WERI-Rb-1 (cell line): ENCODE results near the gene DCANP1.
A peak's percentile ranks its signal among the peaks of the same experiment; 100 is the strongest.

Source experiments
- DNase-seq: peaks from one replicate; pipeline ENCODE4 v3.0.0-alpha.2; 2020
- H3K27ac ChIP-seq: fragments of 250-450 bp; sonication (Bioruptor Pico); 2 replicates; pipeline ENCODE4 v1.5.1; 2020; ENCODE audit warnings: mild to moderate bottlenecking, moderate library complexity
- H3K27me3 ChIP-seq: fragments of 250-450 bp; sonication (Bioruptor Pico); 2 replicates; pipeline ENCODE4 v1.5.1; 2021; ENCODE audit warnings: mild to moderate bottlenecking, low read depth, moderate library complexity; ENCODE audit not compliant: insufficient read depth, severe bottlenecking
- H3K36me3 ChIP-seq: fragments of 250-450 bp; sonication (Bioruptor Pico); 2 replicates; pipeline ENCODE4 v1.5.1; 2020; ENCODE audit warnings: mild to moderate bottlenecking, moderate library complexity
- H3K4me3 ChIP-seq: 2 replicates; pipeline ENCODE4 v1.5.1; 2011; ENCODE audit warnings: low read depth, mild to moderate bottlenecking, control low read depth, low read length
- H3K9me3 ChIP-seq: fragments of 250-450 bp; sonication (Bioruptor Pico); 2 replicates; pipeline ENCODE4 v1.5.1; 2021; ENCODE audit warnings: mild to moderate bottlenecking, moderate library complexity; ENCODE audit not compliant: severe bottlenecking
- CTCF ChIP-seq: IDR thresholded peaks from 2 replicates; pipeline ENCODE4 v1.5.1; 2011; ENCODE audit warnings: low read depth, mild to moderate bottlenecking, control low read depth, inconsistent platforms, low read length

The DCANP1 gene

GRCh38 chr5:135457424-135458071 lies 10.4 kb upstream of the DCANP1 start:
- H3K27ac ChIP-seq = no peak overlapping the region
- H3K4me3 ChIP-seq = no peak overlapping the region
- TF ChIP-seq CTCF = peak; percentile 94
- peak; percentile 85 for DNase-seq
- H3K27me3 ChIP-seq = no peaks in the 10 kb centered on the region
- H3K9me3 ChIP-seq = no peaks in the 10 kb centered on the region
- no peaks in the 10 kb centered on the region for H3K36me3 ChIP-seq

GRCh38 chr5:135456238-135457099 lies 9.3 kb upstream of the DCANP1 start:
- no peak for TF ChIP-seq CTCF
- Histone ChIP-seq H3K4me3 (no peak overlapping the region), H3K9me3 (no peaks in the 10 kb centered on the region), H3K27me3 (no peaks in the 10 kb centered on the region), H3K27ac (no peak overlapping the region), H3K36me3 (no peaks in the 10 kb centered on the region)
- DNase-seq = no peak

GRCh38 chr5:135455876-135456237 lies 8.7 kb upstream of the DCANP1 start:
- TF ChIP-seq CTCF = no peak
- no peak for DNase-seq
- Histone ChIP-seq H3K9me3 (no peaks in the 10 kb centered on the region), H3K27me3 (no peaks in the 10 kb centered on the region), H3K36me3 (no peaks in the 10 kb centered on the region), H3K27ac (no peak overlapping the region), H3K4me3 (no peak overlapping the region)

DNA sequence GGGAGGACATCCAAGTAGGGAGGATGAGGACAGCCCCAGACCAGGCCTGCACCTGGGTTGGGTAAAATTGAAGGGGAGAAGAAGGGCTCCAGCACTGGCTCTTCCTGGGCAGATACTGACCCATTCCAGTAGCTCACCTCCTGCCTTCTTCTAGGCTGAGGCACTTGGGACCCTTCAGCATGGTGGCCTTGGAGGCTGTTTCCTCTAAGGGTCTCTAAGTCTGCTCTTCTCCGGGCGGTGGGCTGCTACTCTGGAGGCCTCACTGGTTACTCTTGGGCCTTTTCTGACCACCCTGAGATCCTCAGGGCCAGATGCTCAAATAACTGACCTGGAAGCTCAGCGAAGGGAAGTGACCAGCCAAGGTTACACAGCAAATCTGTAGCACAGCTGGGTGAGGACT lies 7.8 kb upstream of the DCANP1 start:
- Histone ChIP-seq H3K4me3 (no peak overlapping the region), H3K36me3 (no peaks in the 10 kb centered on the region), H3K27ac (no peak overlapping the region), H3K9me3 (no peaks in the 10 kb centered on the region), H3K27me3 (no peaks in the 10 kb centered on the region)
- no peak for DNase-seq
- no peak for TF ChIP-seq CTCF

- no peaks in the 10 kb centered on the region for H3K9me3 ChIP-seq
- H3K27me3 ChIP-seq = no peaks in the 10 kb centered on the region
- H3K27ac ChIP-seq = no peak overlapping the region
- DNase-seq = no peak
- no peaks in the 10 kb centered on the region for H3K36me3 ChIP-seq
- no peak for TF ChIP-seq CTCF
- no peak overlapping the region for H3K4me3 ChIP-seq
These were observed 6.5 kb upstream of the DCANP1 start for GRCh38 chr5:135453613-135454012.
